GM23338 (cell line): ENCODE data around the gene RPL7L1. TPM values are rescaled to one million over a fixed set of nuclear protein-coding genes. Genes with fewer than 3 reads are reported as not detected.

Source experiments
- ATAC-seq: fragments of 200-7000 bp; cut with Tn5 transposase; 3 replicates; pipeline ENCODE4 v1.9.1; 2020
- DNase-seq: peaks from one replicate; pipeline ENCODE4 v3.0.0-alpha.2; 2015; ENCODE audit warnings: low spot score
- H2AFZ ChIP-seq: fragments of 200-600 bp; sonication (generic); 2 replicates; pipeline ENCODE4 v1.8.0; 2016; ENCODE audit warnings: antibody characterized with exemption, mild to moderate bottlenecking, moderate library complexity
- H3F3A ChIP-seq: fragments of 200-600 bp; sonication (generic); replicated peaks from 2 replicates; pipeline ENCODE4 v1.8.0; 2017; ENCODE audit warnings: antibody characterized with exemption, mixed run types, low read depth
- H3K27ac ChIP-seq: fragments of 200-600 bp; sonication (generic); 2 replicates; pipeline ENCODE4 v1.6.1; 2016; ENCODE audit warnings: low read depth
- H3K27me3 ChIP-seq: fragments of 200-600 bp; sonication (generic); 2 replicates; pipeline ENCODE4 v1.8.0; 2016; ENCODE audit warnings: mild to moderate bottlenecking, mixed run types, moderate library complexity; ENCODE audit not compliant: insufficient read depth
- H3K36me3 ChIP-seq: fragments of 200-600 bp; sonication (generic); 2 replicates; pipeline ENCODE4 v1.8.0; 2016; ENCODE audit warnings: mild to moderate bottlenecking; ENCODE audit not compliant: insufficient read depth
- H3K4me1 ChIP-seq: fragments of 200-600 bp; sonication (generic); 2 replicates; pipeline ENCODE4 v1.8.0; 2016; ENCODE audit warnings: mild to moderate bottlenecking, moderate library complexity; ENCODE audit not compliant: insufficient read depth
- H3K4me2 ChIP-seq: fragments of 200-600 bp; sonication (generic); 2 replicates; pipeline ENCODE4 v1.7.1; 2017; ENCODE audit warnings: mixed run types
- H3K4me3 ChIP-seq: fragments of 200-600 bp; sonication (generic); 2 replicates; pipeline ENCODE4 v1.6.1; 2016; ENCODE audit warnings: mixed run types
- H3K79me2 ChIP-seq: fragments of 200-600 bp; sonication (generic); replicated peaks from 2 replicates; pipeline ENCODE4 v1.8.0; 2017; ENCODE audit warnings: mild to moderate bottlenecking; ENCODE audit not compliant: insufficient read depth
- H3K9me2 ChIP-seq: fragments of 200-600 bp; sonication (generic); 2 replicates; pipeline ENCODE4 v1.8.0; 2017; ENCODE audit not compliant: insufficient read depth
- H4K20me1 ChIP-seq: fragments of 200-600 bp; sonication (generic); replicated peaks from 2 replicates; pipeline ENCODE4 v1.8.0; 2017; ENCODE audit warnings: mild to moderate bottlenecking; ENCODE audit not compliant: insufficient read depth
- H3K27ac Mint-ChIP-seq: 2 replicates; pipeline ENCODE4 v1.8.0; 2020; ENCODE audit warnings: inconsistent platforms, mild to moderate bottlenecking, moderate library complexity, mixed read lengths
- H3K27me3 Mint-ChIP-seq: 3 replicates; pipeline ENCODE4 v1.8.0; 2022; ENCODE audit warnings: low read depth, mild to moderate bottlenecking, moderate library complexity, mixed read lengths, inconsistent platforms; ENCODE audit not compliant: insufficient read depth, poor library complexity
- H3K36me3 Mint-ChIP-seq: 3 replicates; pipeline ENCODE4 v1.8.0; 2021; ENCODE audit warnings: low read depth, mild to moderate bottlenecking, inconsistent platforms, moderate library complexity, mixed read lengths
- H3K4me1 Mint-ChIP-seq: 3 replicates; pipeline ENCODE4 v1.8.0; 2020; ENCODE audit warnings: mild to moderate bottlenecking, inconsistent platforms, mixed read lengths
- H3K4me3 Mint-ChIP-seq: 3 replicates; pipeline ENCODE4 v1.8.0; 2021; ENCODE audit warnings: moderate library complexity, mild to moderate bottlenecking, inconsistent platforms, mixed read lengths
- H3K9me3 Mint-ChIP-seq: 3 replicates; pipeline ENCODE4 v1.8.0; 2020; ENCODE audit warnings: moderate library complexity, mild to moderate bottlenecking, inconsistent platforms, mixed read lengths
- CREB1 ChIP-seq: fragments of 250-450 bp; sonication (Bioruptor Pico); IDR thresholded peaks from 2 replicates; pipeline ENCODE4 v1.5.0; 2020; ENCODE audit warnings: low read depth, mild to moderate bottlenecking, moderate library complexity
- EZH2 ChIP-seq: fragments of 200-600 bp; sonication (generic); IDR thresholded peaks from one replicate; pipeline ENCODE4 v1.8.0; 2017; ENCODE audit warnings: antibody characterized with exemption, mild to moderate bottlenecking, low read depth; ENCODE audit not compliant: unreplicated experiment
- EZH2phosphoT487 ChIP-seq: fragments of 200-600 bp; sonication (generic); IDR thresholded peaks from one replicate; pipeline ENCODE4 v1.8.1; 2018; ENCODE audit warnings: antibody characterized with exemption; ENCODE audit not compliant: unreplicated experiment
- JUNB ChIP-seq: IDR thresholded peaks from one replicate; pipeline ENCODE4 v1.6.1; 2016; ENCODE audit warnings: antibody characterized with exemption; ENCODE audit not compliant: unreplicated experiment
- NANOG ChIP-seq: IDR thresholded peaks from 2 replicates; pipeline ENCODE4 v1.6.1; 2016; ENCODE audit warnings: antibody characterized with exemption, borderline replicate concordance
- POLR2AphosphoS5 ChIP-seq: IDR thresholded peaks from 2 replicates; pipeline ENCODE4 v1.6.1; 2016; ENCODE audit warnings: antibody characterized with exemption, low read depth
- STAT1 ChIP-seq: IDR thresholded peaks from one replicate; pipeline ENCODE4 v1.6.1; 2016; ENCODE audit warnings: antibody characterized with exemption; ENCODE audit not compliant: unreplicated experiment
- ZNF114 ChIP-seq: fragments of 250-450 bp; sonication (Bioruptor Pico); IDR thresholded peaks from 2 replicates; pipeline ENCODE4 v1.5.0; 2020; ENCODE audit warnings: mild to moderate bottlenecking, moderate library complexity
- ZNF331 ChIP-seq: fragments of 250-450 bp; sonication (Bioruptor Pico); IDR thresholded peaks from 2 replicates; pipeline ENCODE4 v1.5.0; 2020; ENCODE audit warnings: low read depth, mild to moderate bottlenecking, moderate library complexity
- polyA plus RNA-seq: library from polyadenylated mRNA; unstranded; fragments of >200 nt; fragmentation: Nextera tagmentation; extraction: Ambion mirVana; gene quantifications from 2 replicates; pipeline ENCODE4 v1.2.1, GENCODE V29; 2016
- total RNA-seq: library from RNA; depleted of rRNA; stranded (reverse); fragments of >200 nt; shearing (Covaris generic); gene quantifications from 2 replicates; pipeline ENCODE4 v1.2.3, GENCODE V29; 2014
- TF ChIP-seq, protein P1 (sequence below): fragments of 250-450 bp; sonication (Bioruptor Pico); IDR thresholded peaks from 2 replicates; pipeline ENCODE4 v1.5.0; 2020; ENCODE audit warnings: mild to moderate bottlenecking, moderate library complexity
- TF ChIP-seq, protein P2 (sequence below), 2 experiments: fragments of 200-600 bp in 1 of 2; sonication (generic) in 1 of 2; conservative IDR thresholded peaks; 2 replicates each; pipeline versions ENCODE4 v1.5.1 to v1.6.1; 2016 to 2017; ENCODE audit warnings: antibody characterized with exemption in 2 of 2, low read depth in 2 of 2, mild to moderate bottlenecking in 2 of 2, moderate library complexity in 1 of 2
- TF ChIP-seq, protein P3 (sequence below): IDR thresholded peaks from 2 replicates; pipeline ENCODE4 v1.6.1; 2016; ENCODE audit warnings: antibody characterized with exemption
- TF ChIP-seq, protein P4 (sequence below): IDR thresholded peaks from one replicate; pipeline ENCODE4 v1.6.1; 2018; ENCODE audit warnings: antibody characterized with exemption; ENCODE audit not compliant: unreplicated experiment

RPL7L1 gene
- total and polyA plus RNA-seq, 2 experiments from 2014 or later: 86.9 to 124 TPM

DNA sequence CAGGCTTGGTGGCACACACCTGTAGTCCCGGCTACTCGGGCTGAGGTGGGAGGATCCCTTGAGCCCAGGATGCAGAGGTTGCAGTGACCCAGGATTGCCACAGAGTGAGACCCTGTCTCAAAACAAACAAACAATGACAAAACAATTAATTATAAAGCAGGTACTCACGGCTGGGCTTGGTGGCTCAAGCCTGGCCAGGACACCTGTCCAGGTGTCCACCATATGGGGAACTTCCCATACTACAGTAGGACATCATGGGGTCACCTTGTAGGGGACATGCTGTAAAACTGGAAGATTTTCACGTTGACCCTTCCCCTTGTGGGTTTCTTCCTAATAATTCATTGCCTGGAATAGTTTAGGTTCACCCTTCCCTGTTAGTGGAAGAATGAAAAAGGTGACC lies 30.7 kb upstream of the RPL7L1 start:
- no peaks in the 10 kb centered on the region for H3K36me3 ChIP-seq
- H3K36me3 Mint-ChIP-seq: peaks cover 14% of the 10 kb centered on the region; the same call in 2 of the 3 replicates
- no peak overlapping the region for H3K4me3 ChIP-seq
- H3K4me3 Mint-ChIP-seq: no peak overlapping the region
- peaks cover 1% of the 10 kb centered on the region for H3K27me3 Mint-ChIP-seq
- no peak for TF ChIP-seq EZH2
- no peak for TF ChIP-seq NANOG
- TF ChIP-seq STAT1: no peak
- TF ChIP-seq ZNF331: no peak
- no peak for TF ChIP-seq CREB1 (CRISPR knock-in tag)
- TF ChIP-seq ZNF114: no peak
- TF ChIP-seq, protein P1, sequence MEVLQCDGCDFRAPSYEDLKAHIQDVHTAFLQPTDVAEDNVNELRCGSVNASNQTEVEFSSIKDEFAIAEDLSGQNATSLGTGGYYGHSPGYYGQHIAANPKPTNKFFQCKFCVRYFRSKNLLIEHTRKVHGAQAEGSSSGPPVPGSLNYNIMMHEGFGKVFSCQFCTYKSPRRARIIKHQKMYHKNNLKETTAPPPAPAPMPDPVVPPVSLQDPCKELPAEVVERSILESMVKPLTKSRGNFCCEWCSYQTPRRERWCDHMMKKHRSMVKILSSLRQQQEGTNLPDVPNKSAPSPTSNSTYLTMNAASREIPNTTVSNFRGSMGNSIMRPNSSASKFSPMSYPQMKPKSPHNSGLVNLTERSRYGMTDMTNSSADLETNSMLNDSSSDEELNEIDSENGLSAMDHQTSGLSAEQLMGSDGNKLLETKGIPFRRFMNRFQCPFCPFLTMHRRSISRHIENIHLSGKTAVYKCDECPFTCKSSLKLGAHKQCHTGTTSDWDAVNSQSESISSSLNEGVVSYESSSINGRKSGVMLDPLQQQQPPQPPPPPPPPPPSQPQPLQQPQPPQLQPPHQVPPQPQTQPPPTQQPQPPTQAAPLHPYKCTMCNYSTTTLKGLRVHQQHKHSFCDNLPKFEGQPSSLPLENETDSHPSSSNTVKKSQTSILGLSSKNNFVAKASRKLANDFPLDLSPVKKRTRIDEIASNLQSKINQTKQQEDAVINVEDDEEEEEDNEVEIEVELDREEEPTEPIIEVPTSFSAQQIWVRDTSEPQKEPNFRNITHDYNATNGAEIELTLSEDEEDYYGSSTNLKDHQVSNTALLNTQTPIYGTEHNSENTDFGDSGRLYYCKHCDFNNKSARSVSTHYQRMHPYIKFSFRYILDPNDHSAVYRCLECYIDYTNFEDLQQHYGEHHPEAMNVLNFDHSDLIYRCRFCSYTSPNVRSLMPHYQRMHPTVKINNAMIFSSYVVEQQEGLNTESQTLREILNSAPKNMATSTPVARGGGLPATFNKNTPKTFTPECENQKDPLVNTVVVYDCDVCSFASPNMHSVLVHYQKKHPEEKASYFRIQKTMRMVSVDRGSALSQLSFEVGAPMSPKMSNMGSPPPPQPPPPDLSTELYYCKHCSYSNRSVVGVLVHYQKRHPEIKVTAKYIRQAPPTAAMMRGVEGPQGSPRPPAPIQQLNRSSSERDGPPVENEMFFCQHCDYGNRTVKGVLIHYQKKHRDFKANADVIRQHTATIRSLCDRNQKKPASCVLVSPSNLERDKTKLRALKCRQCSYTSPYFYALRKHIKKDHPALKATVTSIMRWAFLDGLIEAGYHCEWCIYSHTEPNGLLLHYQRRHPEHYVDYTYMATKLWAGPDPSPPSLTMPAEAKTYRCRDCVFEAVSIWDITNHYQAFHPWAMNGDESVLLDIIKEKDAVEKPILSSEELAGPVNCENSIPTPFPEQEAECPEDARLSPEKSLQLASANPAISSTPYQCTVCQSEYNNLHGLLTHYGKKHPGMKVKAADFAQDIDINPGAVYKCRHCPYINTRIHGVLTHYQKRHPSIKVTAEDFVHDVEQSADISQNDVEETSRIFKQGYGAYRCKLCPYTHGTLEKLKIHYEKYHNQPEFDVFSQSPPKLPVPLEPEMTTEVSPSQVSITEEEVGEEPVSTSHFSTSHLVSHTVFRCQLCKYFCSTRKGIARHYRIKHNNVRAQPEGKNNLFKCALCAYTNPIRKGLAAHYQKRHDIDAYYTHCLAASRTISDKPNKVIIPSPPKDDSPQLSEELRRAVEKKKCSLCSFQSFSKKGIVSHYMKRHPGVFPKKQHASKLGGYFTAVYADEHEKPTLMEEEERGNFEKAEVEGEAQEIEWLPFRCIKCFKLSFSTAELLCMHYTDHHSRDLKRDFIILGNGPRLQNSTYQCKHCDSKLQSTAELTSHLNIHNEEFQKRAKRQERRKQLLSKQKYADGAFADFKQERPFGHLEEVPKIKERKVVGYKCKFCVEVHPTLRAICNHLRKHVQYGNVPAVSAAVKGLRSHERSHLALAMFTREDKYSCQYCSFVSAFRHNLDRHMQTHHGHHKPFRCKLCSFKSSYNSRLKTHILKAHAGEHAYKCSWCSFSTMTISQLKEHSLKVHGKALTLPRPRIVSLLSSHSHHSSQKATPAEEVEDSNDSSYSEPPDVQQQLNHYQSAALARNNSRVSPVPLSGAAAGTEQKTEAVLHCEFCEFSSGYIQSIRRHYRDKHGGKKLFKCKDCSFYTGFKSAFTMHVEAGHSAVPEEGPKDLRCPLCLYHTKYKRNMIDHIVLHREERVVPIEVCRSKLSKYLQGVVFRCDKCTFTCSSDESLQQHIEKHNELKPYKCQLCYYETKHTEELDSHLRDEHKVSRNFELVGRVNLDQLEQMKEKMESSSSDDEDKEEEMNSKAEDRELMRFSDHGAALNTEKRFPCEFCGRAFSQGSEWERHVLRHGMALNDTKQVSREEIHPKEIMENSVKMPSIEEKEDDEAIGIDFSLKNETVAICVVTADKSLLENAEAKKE (CRISPR knock-in tag): no peak
- TF ChIP-seq POLR2AphosphoS5: no peak
- TF ChIP-seq, protein P2, sequence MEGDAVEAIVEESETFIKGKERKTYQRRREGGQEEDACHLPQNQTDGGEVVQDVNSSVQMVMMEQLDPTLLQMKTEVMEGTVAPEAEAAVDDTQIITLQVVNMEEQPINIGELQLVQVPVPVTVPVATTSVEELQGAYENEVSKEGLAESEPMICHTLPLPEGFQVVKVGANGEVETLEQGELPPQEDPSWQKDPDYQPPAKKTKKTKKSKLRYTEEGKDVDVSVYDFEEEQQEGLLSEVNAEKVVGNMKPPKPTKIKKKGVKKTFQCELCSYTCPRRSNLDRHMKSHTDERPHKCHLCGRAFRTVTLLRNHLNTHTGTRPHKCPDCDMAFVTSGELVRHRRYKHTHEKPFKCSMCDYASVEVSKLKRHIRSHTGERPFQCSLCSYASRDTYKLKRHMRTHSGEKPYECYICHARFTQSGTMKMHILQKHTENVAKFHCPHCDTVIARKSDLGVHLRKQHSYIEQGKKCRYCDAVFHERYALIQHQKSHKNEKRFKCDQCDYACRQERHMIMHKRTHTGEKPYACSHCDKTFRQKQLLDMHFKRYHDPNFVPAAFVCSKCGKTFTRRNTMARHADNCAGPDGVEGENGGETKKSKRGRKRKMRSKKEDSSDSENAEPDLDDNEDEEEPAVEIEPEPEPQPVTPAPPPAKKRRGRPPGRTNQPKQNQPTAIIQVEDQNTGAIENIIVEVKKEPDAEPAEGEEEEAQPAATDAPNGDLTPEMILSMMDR (conservative IDR thresholded peaks at IDR 0.05; ENCODE audit: low read depth in 2 of 2): no peak
- TF ChIP-seq, protein P3, sequence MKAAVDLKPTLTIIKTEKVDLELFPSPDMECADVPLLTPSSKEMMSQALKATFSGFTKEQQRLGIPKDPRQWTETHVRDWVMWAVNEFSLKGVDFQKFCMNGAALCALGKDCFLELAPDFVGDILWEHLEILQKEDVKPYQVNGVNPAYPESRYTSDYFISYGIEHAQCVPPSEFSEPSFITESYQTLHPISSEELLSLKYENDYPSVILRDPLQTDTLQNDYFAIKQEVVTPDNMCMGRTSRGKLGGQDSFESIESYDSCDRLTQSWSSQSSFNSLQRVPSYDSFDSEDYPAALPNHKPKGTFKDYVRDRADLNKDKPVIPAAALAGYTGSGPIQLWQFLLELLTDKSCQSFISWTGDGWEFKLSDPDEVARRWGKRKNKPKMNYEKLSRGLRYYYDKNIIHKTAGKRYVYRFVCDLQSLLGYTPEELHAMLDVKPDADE: no peak
- no peak for TF ChIP-seq EZH2phosphoT487
- no peak for TF ChIP-seq JUNB
- TF ChIP-seq, protein P4, sequence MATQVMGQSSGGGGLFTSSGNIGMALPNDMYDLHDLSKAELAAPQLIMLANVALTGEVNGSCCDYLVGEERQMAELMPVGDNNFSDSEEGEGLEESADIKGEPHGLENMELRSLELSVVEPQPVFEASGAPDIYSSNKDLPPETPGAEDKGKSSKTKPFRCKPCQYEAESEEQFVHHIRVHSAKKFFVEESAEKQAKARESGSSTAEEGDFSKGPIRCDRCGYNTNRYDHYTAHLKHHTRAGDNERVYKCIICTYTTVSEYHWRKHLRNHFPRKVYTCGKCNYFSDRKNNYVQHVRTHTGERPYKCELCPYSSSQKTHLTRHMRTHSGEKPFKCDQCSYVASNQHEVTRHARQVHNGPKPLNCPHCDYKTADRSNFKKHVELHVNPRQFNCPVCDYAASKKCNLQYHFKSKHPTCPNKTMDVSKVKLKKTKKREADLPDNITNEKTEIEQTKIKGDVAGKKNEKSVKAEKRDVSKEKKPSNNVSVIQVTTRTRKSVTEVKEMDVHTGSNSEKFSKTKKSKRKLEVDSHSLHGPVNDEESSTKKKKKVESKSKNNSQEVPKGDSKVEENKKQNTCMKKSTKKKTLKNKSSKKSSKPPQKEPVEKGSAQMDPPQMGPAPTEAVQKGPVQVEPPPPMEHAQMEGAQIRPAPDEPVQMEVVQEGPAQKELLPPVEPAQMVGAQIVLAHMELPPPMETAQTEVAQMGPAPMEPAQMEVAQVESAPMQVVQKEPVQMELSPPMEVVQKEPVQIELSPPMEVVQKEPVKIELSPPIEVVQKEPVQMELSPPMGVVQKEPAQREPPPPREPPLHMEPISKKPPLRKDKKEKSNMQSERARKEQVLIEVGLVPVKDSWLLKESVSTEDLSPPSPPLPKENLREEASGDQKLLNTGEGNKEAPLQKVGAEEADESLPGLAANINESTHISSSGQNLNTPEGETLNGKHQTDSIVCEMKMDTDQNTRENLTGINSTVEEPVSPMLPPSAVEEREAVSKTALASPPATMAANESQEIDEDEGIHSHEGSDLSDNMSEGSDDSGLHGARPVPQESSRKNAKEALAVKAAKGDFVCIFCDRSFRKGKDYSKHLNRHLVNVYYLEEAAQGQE: no peak
- H3K9me2 ChIP-seq: no peaks in the 10 kb centered on the region
- H3K4me1 Mint-ChIP-seq: no peaks in the 10 kb centered on the region
- H2AFZ ChIP-seq: no peak overlapping the region
- H3F3A ChIP-seq: peaks cover 2% of the 10 kb centered on the region; the same call in 1 of the 2 replicates
- ATAC-seq (no peak), DNase-seq (no peak)
- no peak overlapping the region for H3K27ac Mint-ChIP-seq
- no peaks in the 10 kb centered on the region for H3K27me3 ChIP-seq
- no peak overlapping the region for H3K27ac ChIP-seq
- no peaks in the 10 kb centered on the region for H3K79me2 ChIP-seq
- no peaks in the 10 kb centered on the region for H3K9me3 Mint-ChIP-seq
- H4K20me1 ChIP-seq: peaks cover 3% of the 10 kb centered on the region; the same call in 1 of the 2 replicates
- H3K4me2 ChIP-seq: no peak overlapping the region
- no peaks in the 10 kb centered on the region for H3K4me1 ChIP-seq
